H1 (cell line): ENCODE results near the gene FGF1. TPM values are rescaled to one million over a fixed set of nuclear protein-coding genes. Genes with fewer than 3 reads are reported as not detected.

Experiments
- CTCF ChIA-PET: fragments of 300-600 bp; sonication (Branson Sonifier 250); formaldehyde crosslinking; loops from one replicate; lab custom pipeline; 2021; ENCODE audit not compliant: partially characterized antibody; lab: Charles Lee
- POLR2A ChIA-PET: fragments of 300-600 bp; sonication (Branson Sonifier 250); formaldehyde crosslinking; loops from one replicate; lab custom pipeline; 2021; ENCODE audit warnings: inconsistent platforms; ENCODE audit not compliant: partially characterized antibody; lab: Charles Lee
- DNase-seq, 2 experiments: peaks; one replicate each; pipeline versions ENCODE4 v3.0.0 to v3.0.0-alpha.2; 2010 to 2022; ENCODE audit warnings: low spot score in 2 of 2, low read depth in 1 of 2, mixed read lengths in 1 of 2
- FAIRE-seq: peaks from 2 replicates; lab custom pipeline; 2011; peaks lifted over from hg19 to GRCh38; lab: Jason Lieb, UNC
- H2AFZ ChIP-seq: 2 replicates; pipeline ENCODE4 v1.8.1; 2012; ENCODE audit warnings: low read length, inconsistent platforms
- H2AK5ac ChIP-seq: 2 replicates; pipeline ENCODE4 v1.6.1; 2013; ENCODE audit warnings: low read depth, low read length
- H2BK120ac ChIP-seq: replicated peaks from 2 replicates; pipeline ENCODE3; 2013; ENCODE audit warnings: low read depth, low read length, inconsistent platforms
- H2BK12ac ChIP-seq: 2 replicates; pipeline ENCODE4 v1.6.1; 2013; ENCODE audit warnings: low read depth, low read length
- H2BK15ac ChIP-seq: 2 replicates; pipeline ENCODE4 v1.6.1; 2013; ENCODE audit warnings: low read length
- H2BK20ac ChIP-seq: 2 replicates; pipeline ENCODE4 v1.6.1; 2013; ENCODE audit warnings: low read length
- H2BK5ac ChIP-seq: 2 replicates; pipeline ENCODE4 v1.6.1; 2013; ENCODE audit warnings: low read depth, low read length
- H3K14ac ChIP-seq: 2 replicates; pipeline ENCODE4 v1.6.1; 2013; ENCODE audit warnings: inconsistent platforms; ENCODE audit not compliant: insufficient read length
- H3K18ac ChIP-seq: 2 replicates; pipeline ENCODE4 v1.6.1; 2013; ENCODE audit warnings: low read length; ENCODE audit errors: extremely low read depth
- H3K23ac ChIP-seq: 2 replicates; pipeline ENCODE4 v1.6.1; 2013; ENCODE audit warnings: inconsistent platforms; ENCODE audit not compliant: insufficient read length
- H3K23me2 ChIP-seq: 2 replicates; pipeline ENCODE4 v1.6.1; 2013; ENCODE audit warnings: low read depth, low read length
- H3K27ac ChIP-seq: 2 replicates; pipeline ENCODE4 v1.6.1; 2011; ENCODE audit warnings: low read depth, low read length, inconsistent platforms
- H3K27me3 ChIP-seq, 4 experiments: replicated peaks in 1 of 4; 1 replicate in 1 of 4; 2 replicates in 3 of 4; pipeline versions ENCODE4 v1.6.1 to v1.8.1; 2011 to 2013; ENCODE audit warnings: low read length in 3 of 4, mild to moderate bottlenecking in 3 of 4, inconsistent platforms in 2 of 4, mixed read lengths in 2 of 4, moderate library complexity in 1 of 4; ENCODE audit not compliant: control insufficient read depth in 3 of 4, insufficient read depth in 3 of 4; ENCODE audit errors: extremely low read depth in 1 of 4
- H3K36me3 ChIP-seq, 4 experiments: 2 replicates each; pipeline versions ENCODE4 v1.6.1 to v1.8.1; 2011 to 2013; ENCODE audit warnings: mild to moderate bottlenecking in 4 of 4, low read length in 3 of 4, moderate library complexity in 2 of 4, control low read depth in 1 of 4, inconsistent platforms in 1 of 4; ENCODE audit not compliant: insufficient read depth in 4 of 4, control insufficient read depth in 2 of 4
- H3K4ac ChIP-seq: replicated peaks from 2 replicates; pipeline ENCODE3; 2013; ENCODE audit warnings: low read length, low read depth, mixed read lengths, inconsistent platforms; ENCODE audit not compliant: insufficient read length
- H3K4me1 ChIP-seq, 4 experiments: replicated peaks in 1 of 4; 1 replicate in 1 of 4; 2 replicates in 3 of 4; pipeline versions ENCODE4 v1.6.1 to v1.8.1; 2011 to 2013; ENCODE audit warnings: low read length in 3 of 4, inconsistent platforms in 2 of 4, mixed read lengths in 1 of 4; ENCODE audit not compliant: insufficient read depth in 4 of 4, control insufficient read depth in 3 of 4
- H3K4me2 ChIP-seq, 2 experiments: 2 replicates each; pipeline versions ENCODE4 v1.6.1 to v1.8.1; 2011 to 2013; ENCODE audit warnings: low read depth in 2 of 2, low read length in 2 of 2, control low read depth in 1 of 2, inconsistent platforms in 1 of 2, mild to moderate bottlenecking in 1 of 2; ENCODE audit not compliant: insufficient read depth in 1 of 2
- H3K4me3 ChIP-seq, 4 experiments: fragments of 200-600, 300-600 bp in 1 of 4; sonication (generic), shearing (Covaris generic), sonication (Bioruptor Twin) in 1 of 4; 2 replicates each; pipeline versions ENCODE4 v1.5.1 to v1.8.1; 2011 to 2016; ENCODE audit warnings: low read length in 4 of 4, low read depth in 3 of 4, control low read depth in 2 of 4, inconsistent platforms in 2 of 4, mild to moderate bottlenecking in 2 of 4, mixed read lengths in 1 of 4, moderate library complexity in 1 of 4; ENCODE audit not compliant: insufficient read depth in 2 of 4; ENCODE audit errors: extremely low read depth in 1 of 4
- H3K56ac ChIP-seq: replicated peaks from 2 replicates; pipeline ENCODE3; 2013; ENCODE audit warnings: low read depth, mild to moderate bottlenecking, mixed read lengths, low read length, inconsistent platforms; ENCODE audit not compliant: insufficient read length
- H3K79me1 ChIP-seq: 2 replicates; pipeline ENCODE4 v1.6.1; 2013; ENCODE audit warnings: low read depth, low read length, control low read depth
- H3K79me2 ChIP-seq, 2 experiments: 2 replicates each; pipeline versions ENCODE4 v1.6.1 to v1.8.1; 2012 to 2013; ENCODE audit warnings: low read length in 2 of 2, mild to moderate bottlenecking in 2 of 2, inconsistent platforms in 1 of 2; ENCODE audit not compliant: insufficient read depth in 2 of 2, control insufficient read depth in 1 of 2
- H3K9ac ChIP-seq, 4 experiments: replicated peaks in 1 of 4; 1 replicate in 1 of 4; 2 replicates in 3 of 4; pipeline versions ENCODE4 v1.6.1 to v1.8.1; 2011 to 2013; ENCODE audit warnings: low read depth in 3 of 4, low read length in 3 of 4, control low read depth in 2 of 4, mild to moderate bottlenecking in 2 of 4, moderate library complexity in 2 of 4, inconsistent platforms in 1 of 4; ENCODE audit errors: extremely low read depth in 1 of 4
- H3K9me3 ChIP-seq, 2 experiments: 2 replicates each; pipeline versions ENCODE4 v1.6.1 to v1.8.1; 2012 to 2013; ENCODE audit warnings: mild to moderate bottlenecking in 2 of 2, moderate library complexity in 2 of 2, control low read depth in 1 of 2, inconsistent platforms in 1 of 2, low read depth in 1 of 2, low read length in 1 of 2, mixed read lengths in 1 of 2; ENCODE audit not compliant: insufficient read depth in 2 of 2
- H4K20me1 ChIP-seq, 2 experiments: replicated peaks in 1 of 2; 2 replicates each; pipeline versions ENCODE3 to v1.8.1; 2011 to 2013; ENCODE audit warnings: inconsistent platforms in 2 of 2, low read length in 2 of 2, mild to moderate bottlenecking in 1 of 2; ENCODE audit not compliant: insufficient read depth in 2 of 2, control insufficient read depth in 1 of 2
- H4K5ac ChIP-seq: 2 replicates; pipeline ENCODE4 v1.6.1; 2013; ENCODE audit warnings: low read length, low read depth, mixed read lengths, inconsistent platforms; ENCODE audit not compliant: insufficient read length
- H4K8ac ChIP-seq: 2 replicates; pipeline ENCODE4 v1.8.0; 2013; ENCODE audit warnings: mild to moderate bottlenecking, moderate library complexity, low read length, inconsistent platforms; ENCODE audit not compliant: insufficient read depth; ENCODE audit errors: extremely low read depth
- H4K91ac ChIP-seq: replicated peaks from 2 replicates; pipeline ENCODE3; 2013; ENCODE audit warnings: low read length, mixed read lengths, inconsistent platforms; ENCODE audit not compliant: insufficient read length
- CBX5 ChIP-seq: fragments of 300-800, 300-1000 bp; sonication (generic); IDR thresholded peaks from 2 replicates; pipeline ENCODE4 v1.7.1; 2016; ENCODE audit warnings: antibody characterized with exemption, low read length, low read depth
- CEBPB ChIP-seq: IDR thresholded peaks from 2 replicates; pipeline ENCODE4 v1.6.1; 2012; ENCODE audit warnings: low read depth, low read length
- CHD1 ChIP-seq: IDR thresholded peaks from 2 replicates; pipeline ENCODE4 v1.6.1; 2012; ENCODE audit warnings: low read depth, low read length, improper control_type of control experiment
- CTBP2 ChIP-seq: IDR thresholded peaks from 2 replicates; pipeline ENCODE4 v1.7.0; 2011; ENCODE audit warnings: borderline replicate concordance, mild to moderate bottlenecking, moderate library complexity, mixed read lengths, low read length; ENCODE audit not compliant: insufficient read depth, insufficient read length
- EP300 ChIP-seq, 2 experiments: IDR thresholded peaks; 1 replicate in 1 of 2; 2 replicates in 1 of 2; pipeline ENCODE4 v1.6.1; 2011 to 2012; ENCODE audit warnings: low read depth in 2 of 2, low read length in 2 of 2, mild to moderate bottlenecking in 2 of 2, borderline replicate concordance in 1 of 2, inconsistent platforms in 1 of 2, moderate library complexity in 1 of 2
- MAFK ChIP-seq: IDR thresholded peaks from 2 replicates; pipeline ENCODE4 v1.6.1; 2012; ENCODE audit warnings: low read depth, mild to moderate bottlenecking, improper control_type of control experiment, low read length
- POU5F1 ChIP-seq: IDR thresholded peaks from 2 replicates; pipeline ENCODE4 v1.6.1; 2011; ENCODE audit warnings: low read depth, mild to moderate bottlenecking, low read length, moderate library complexity
- RXRA ChIP-seq: IDR thresholded peaks from 2 replicates; pipeline ENCODE4 v1.6.1; 2011; ENCODE audit warnings: low read depth, mild to moderate bottlenecking, low read length, moderate library complexity; ENCODE audit not compliant: insufficient read depth
- TAF7 ChIP-seq: optimal IDR thresholded peaks from 2 replicates; pipeline ENCODE3; 2011; ENCODE audit warnings: low read depth, mild to moderate bottlenecking, inconsistent platforms, low read length, moderate library complexity, borderline replicate concordance
- WGBS, 2 experiments: shearing (Covaris generic) in 1 of 2; methylation state at CpG; one replicate each; pipeline versions ENCODE4 v1.1.6 to v1.1.7; 2013 to 2015; ENCODE audit warnings: low lambda C conversion rate in 2 of 2, mixed read lengths in 2 of 2, inconsistent platforms in 1 of 2, low coverage in 1 of 2, missing lambda C conversion rate in 1 of 2; ENCODE audit not compliant: insufficient replicate concordance in 2 of 2, insufficient coverage in 1 of 2, insufficient read length in 1 of 2; ENCODE audit errors: extremely low coverage in 1 of 2, missing lambda C conversion rate in 1 of 2; 5-methylcytosine and 5-hydroxymethylcytosine counted together
- polyA plus RNA-seq, 7 experiments: library from polyadenylated mRNA; depleted of rRNA in 3 of 7; stranded (reverse) in 5 of 7; unstranded in 2 of 7; fragments of >200 nt in 5 of 7; fragments of 200-250 nt in 2 of 7; gene quantifications; 1 replicate in 5 of 7; 2 replicates in 1 of 7; 4 replicates in 1 of 7; pipeline versions ENCODE4 v1.2.1 to v1.2.3, GENCODE V29; 2011 to 2013; ENCODE audit warnings: missing spikeins in 2 of 7, mixed read lengths in 2 of 7
- total RNA-seq: library from RNA; stranded (reverse); fragmentation: NEBNext Ultra II Directional; extraction: Animal tissue kit (Norgen Biotek cat#: 25700); gene quantifications from 2 replicates; pipeline ENCODE4 v1.2.1, GENCODE V29; 2021
- TF ChIP-seq, protein P1 (sequence below), 3 experiments: IDR thresholded peaks; 1 replicate in 2 of 3; 2 replicates in 1 of 3; pipeline versions ENCODE4 v1.5.1 to v1.6.1; 2011; ENCODE audit warnings: low read length in 3 of 3, mild to moderate bottlenecking in 3 of 3, inconsistent platforms in 2 of 3, low read depth in 1 of 3, moderate library complexity in 1 of 3; ENCODE audit not compliant: insufficient read depth in 1 of 3; ENCODE audit errors: control extremely low read depth in 1 of 3

Gene FGF1
- total and polyA plus RNA-seq, 2 of the 8 experiments (the other 6 are each of a cell fraction or from before 2014, with no cell fraction given), result 0.30 to 0.50 TPM

DNA sequence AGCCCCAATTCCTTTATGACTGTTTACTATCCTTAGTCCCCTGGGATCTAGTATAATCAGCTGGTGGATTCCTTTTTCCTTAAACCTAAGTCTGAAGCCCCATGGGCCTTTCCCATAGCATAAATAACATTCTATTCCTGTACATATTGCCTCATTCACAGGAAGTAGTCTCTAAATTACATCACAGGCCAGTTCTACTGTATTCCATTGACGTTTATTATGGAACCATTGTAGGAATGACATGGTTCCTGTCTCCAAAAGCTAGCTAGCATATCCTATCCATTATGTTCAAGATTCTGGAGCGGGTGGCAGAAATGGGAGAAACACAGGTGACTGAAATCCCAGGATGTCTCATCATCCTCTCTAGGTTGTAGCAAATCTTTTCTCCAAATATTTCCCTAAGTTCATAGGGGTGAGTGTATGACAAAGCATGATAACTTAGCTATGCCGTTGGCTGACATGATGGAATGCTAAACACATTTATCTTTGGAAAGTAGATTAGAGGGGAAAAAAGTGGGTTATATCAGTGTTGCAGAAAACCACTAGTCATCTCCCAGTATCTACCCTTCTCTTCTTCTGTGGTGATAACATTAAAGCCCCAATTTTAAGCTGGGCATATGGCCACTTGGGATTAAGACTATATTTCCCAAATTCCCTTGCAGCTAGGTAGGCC, 140.1 kb downstream of the FGF1 start:
- Histone ChIP-seq H3K27ac (no peak overlapping the region), H3K4ac (no peak overlapping the region), H2AK5ac (no peak overlapping the region), H4K20me1 (no peaks in the 10 kb centered on the region), H3K27me3 (no peaks in the 10 kb centered on the region), H3K4me1 (peaks cover 0 to 5% (median 4%) of the 10 kb centered on the region in 4 experiments; a peak in 6 of 7 replicates), H2BK15ac (no peak overlapping the region), H2BK120ac (no peak overlapping the region), H2BK12ac (0 out of 2 replicates have a peak overlapping the region, but pooled peaks have one; percentile 45), H3K36me3 (no peaks in the 10 kb centered on the region), H2BK20ac (no peak overlapping the region), H4K8ac (no peak overlapping the region), H3K9ac (no peak overlapping the region), H3K56ac (no peak overlapping the region), H4K5ac (no peak overlapping the region), H3K23me2 (peaks cover 2% of the 10 kb centered on the region; the same call in 1 of the 2 replicates), H2AFZ (no peak overlapping the region), H2BK5ac (no peak overlapping the region), H3K4me2 (no peak overlapping the region), H3K23ac (no peak overlapping the region), H3K14ac (no peak overlapping the region), H3K79me2 (no peaks in the 10 kb centered on the region), H4K91ac (no peak overlapping the region), H3K9me3 (no peaks in the 10 kb centered on the region), H3K18ac (no peak overlapping the region), H3K4me3 (no peak overlapping the region), H3K79me1 (no peaks in the 10 kb centered on the region)
- WGBS, 2 experiments, result 93% methylated on average over 3 of the region's 3 CpGs; no CpG with 5 or more reads in 1 of the 2 experiments
- CTCF ChIA-PET, result interaction anchor here (0.6 to 13.2 kb wide), 9 partner anchors 71 to 399 kb away, joined by 3 to 191 read pairs (median 4); partner anchors contain the start of gene SPRY4
- DNase-seq, result no peak
- no peak for FAIRE-seq
- POLR2A ChIA-PET, result no interaction called here
- no peak for TF ChIP-seq CBX5
- no peak for TF ChIP-seq TAF7
- TF ChIP-seq, protein P1, sequence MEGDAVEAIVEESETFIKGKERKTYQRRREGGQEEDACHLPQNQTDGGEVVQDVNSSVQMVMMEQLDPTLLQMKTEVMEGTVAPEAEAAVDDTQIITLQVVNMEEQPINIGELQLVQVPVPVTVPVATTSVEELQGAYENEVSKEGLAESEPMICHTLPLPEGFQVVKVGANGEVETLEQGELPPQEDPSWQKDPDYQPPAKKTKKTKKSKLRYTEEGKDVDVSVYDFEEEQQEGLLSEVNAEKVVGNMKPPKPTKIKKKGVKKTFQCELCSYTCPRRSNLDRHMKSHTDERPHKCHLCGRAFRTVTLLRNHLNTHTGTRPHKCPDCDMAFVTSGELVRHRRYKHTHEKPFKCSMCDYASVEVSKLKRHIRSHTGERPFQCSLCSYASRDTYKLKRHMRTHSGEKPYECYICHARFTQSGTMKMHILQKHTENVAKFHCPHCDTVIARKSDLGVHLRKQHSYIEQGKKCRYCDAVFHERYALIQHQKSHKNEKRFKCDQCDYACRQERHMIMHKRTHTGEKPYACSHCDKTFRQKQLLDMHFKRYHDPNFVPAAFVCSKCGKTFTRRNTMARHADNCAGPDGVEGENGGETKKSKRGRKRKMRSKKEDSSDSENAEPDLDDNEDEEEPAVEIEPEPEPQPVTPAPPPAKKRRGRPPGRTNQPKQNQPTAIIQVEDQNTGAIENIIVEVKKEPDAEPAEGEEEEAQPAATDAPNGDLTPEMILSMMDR (IDR thresholded peaks at IDR 0.05; ENCODE audit: control extremely low read depth in 1 of 3, insufficient read depth in 1 of 3, low read depth in 1 of 3, low read length in 3 of 3), result no peak
- TF ChIP-seq RXRA, result no peak
- TF ChIP-seq CHD1, result no peak
- TF ChIP-seq POU5F1, result no peak
- TF ChIP-seq EP300 (IDR thresholded peaks at IDR 0.05; ENCODE audit: borderline replicate concordance in 1 of 2, low read depth in 2 of 2, low read length in 2 of 2), result no peak
- TF ChIP-seq CTBP2, result no peak
- no peak for TF ChIP-seq MAFK
- no peak for TF ChIP-seq CEBPB
